Lower lobe of right lung (tissue), 2 donors: Measurements from ENCODE around the gene FAM163A. TPM values are rescaled to one million over a fixed set of nuclear protein-coding genes. Genes with fewer than 3 reads are reported as not detected.
A peak's percentile ranks its signal among the peaks of the same experiment; 100 is the strongest.
"Not testable (repeated sequence)": the region's sequence is repeated elsewhere in the genome, so short reads cannot be mapped to it uniquely, and the experiment has no call there.

Experiments
- ATAC-seq, 2 donors: fragments of 200-7000 bp; cut with Tn5 transposase; one replicate each; pipeline ENCODE4 v1.9.1; 2020 to 2022; ENCODE audit warnings: mild to moderate bottlenecking in 2 of 2, moderate library complexity in 2 of 2
- DNase-seq: peaks from one replicate; pipeline ENCODE4 v3.0.0-alpha.2; 2020
- H3K27ac ChIP-seq: fragments of 200-600 bp; one replicate; pipeline ENCODE4 v1.8.0; 2022
- H3K27me3 ChIP-seq: fragments of 200-600 bp; one replicate; pipeline ENCODE4 v1.8.0; 2022; ENCODE audit warnings: low read depth
- H3K36me3 ChIP-seq: fragments of 200-600 bp; one replicate; pipeline ENCODE4 v1.8.0; 2022; ENCODE audit warnings: mild to moderate bottlenecking
- H3K4me1 ChIP-seq: fragments of 200-600 bp; one replicate; pipeline ENCODE4 v1.8.0; 2022
- H3K4me3 ChIP-seq: fragments of 200-600 bp; one replicate; pipeline ENCODE4 v1.8.0; 2022; ENCODE audit warnings: mild to moderate bottlenecking
- H3K9me3 ChIP-seq: fragments of 200-600 bp; one replicate; pipeline ENCODE4 v1.8.0; 2022
- intact Hi-C: fragments of 100-400 bp; cut with DNase I; formaldehyde crosslinking; loops from one replicate; pipeline ENCODE4 v1.11.0; 2022
- total RNA-seq: library from RNA; stranded (reverse); fragmentation: NEBNext Ultra II Directional; extraction: Animal tissue kit (Norgen Biotek cat#: 25700); gene quantifications from one replicate; pipeline ENCODE4 v1.2.1, GENCODE V29; 2021
- TF ChIP-seq, protein P1 (sequence below): fragments of 200-600 bp; IDR thresholded peaks from one replicate; pipeline ENCODE4 v1.8.0; 2022; ENCODE audit warnings: antibody characterized with exemption, mild to moderate bottlenecking
- donor health status: DM: no; HTN: yes; CAD: no; lungs with severe emphysema.

Gene FAM163A
- total RNA-seq, 1 donor from 2014 or later: not detected

- Histone ChIP-seq H3K27me3 (no peaks in the 10 kb centered on the region), H3K4me3 (no peak overlapping the region), H3K9me3 (no peaks in the 10 kb centered on the region), H3K4me1 (no peaks in the 10 kb centered on the region), H3K36me3 (no peaks in the 10 kb centered on the region), H3K27ac (no peak overlapping the region)
- intact Hi-C loops: no loop called here
- TF ChIP-seq, protein P1, sequence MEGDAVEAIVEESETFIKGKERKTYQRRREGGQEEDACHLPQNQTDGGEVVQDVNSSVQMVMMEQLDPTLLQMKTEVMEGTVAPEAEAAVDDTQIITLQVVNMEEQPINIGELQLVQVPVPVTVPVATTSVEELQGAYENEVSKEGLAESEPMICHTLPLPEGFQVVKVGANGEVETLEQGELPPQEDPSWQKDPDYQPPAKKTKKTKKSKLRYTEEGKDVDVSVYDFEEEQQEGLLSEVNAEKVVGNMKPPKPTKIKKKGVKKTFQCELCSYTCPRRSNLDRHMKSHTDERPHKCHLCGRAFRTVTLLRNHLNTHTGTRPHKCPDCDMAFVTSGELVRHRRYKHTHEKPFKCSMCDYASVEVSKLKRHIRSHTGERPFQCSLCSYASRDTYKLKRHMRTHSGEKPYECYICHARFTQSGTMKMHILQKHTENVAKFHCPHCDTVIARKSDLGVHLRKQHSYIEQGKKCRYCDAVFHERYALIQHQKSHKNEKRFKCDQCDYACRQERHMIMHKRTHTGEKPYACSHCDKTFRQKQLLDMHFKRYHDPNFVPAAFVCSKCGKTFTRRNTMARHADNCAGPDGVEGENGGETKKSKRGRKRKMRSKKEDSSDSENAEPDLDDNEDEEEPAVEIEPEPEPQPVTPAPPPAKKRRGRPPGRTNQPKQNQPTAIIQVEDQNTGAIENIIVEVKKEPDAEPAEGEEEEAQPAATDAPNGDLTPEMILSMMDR: no peak
- DNase-seq (no peak), ATAC-seq (no peak)
Observed at GRCh38 chr1:179825798-179826460, 82.8 kb downstream of the FAM163A start.

- TF ChIP-seq, protein P1: no peak
- Histone ChIP-seq H3K27me3 (no peaks in the 10 kb centered on the region), H3K4me1 (no peaks in the 10 kb centered on the region), H3K27ac (no peak overlapping the region), H3K4me3 (no peak overlapping the region), H3K36me3 (no peaks in the 10 kb centered on the region), H3K9me3 (no peaks in the 10 kb centered on the region)
- DNase-seq (no peak), ATAC-seq (no peak)
- intact Hi-C loops: no loop called here
Observed at GRCh38 chr1:179826626-179827280, 83.7 kb downstream of the FAM163A start.

DNA sequence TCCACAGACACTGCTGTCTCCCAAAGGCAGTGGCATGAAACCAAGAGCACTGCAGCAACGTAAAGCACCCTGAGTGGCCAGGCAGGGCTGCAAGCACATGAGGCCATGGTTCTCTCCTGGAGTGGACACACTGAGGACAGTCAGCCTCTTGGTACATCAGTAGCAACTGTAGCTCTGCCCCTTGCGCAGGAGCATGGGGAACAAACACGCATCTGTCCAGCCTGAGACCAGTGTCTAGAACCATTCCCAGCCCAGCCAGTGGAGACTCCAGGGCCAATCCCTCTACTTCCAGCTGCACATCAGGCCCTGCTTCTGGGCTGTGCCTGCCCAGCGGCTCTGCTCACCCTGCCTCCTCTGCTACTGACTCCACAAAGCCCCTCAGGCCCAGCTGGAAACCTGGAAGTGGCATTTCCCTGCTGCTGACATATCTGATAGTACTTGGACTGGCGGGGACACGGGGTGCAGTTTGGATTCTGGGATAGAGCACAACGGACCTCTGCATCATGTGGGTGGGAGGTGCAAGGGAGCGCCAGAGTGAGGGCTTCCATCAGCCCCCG is 85.5 kb downstream of the FAM163A start:
- intact Hi-C loops: no loop called here

GRCh38 chr1:179831225-179831624 is 88.1 kb downstream of the FAM163A start:
- intact Hi-C loops: no loop called here
- TF ChIP-seq, protein P1: no peak
- Histone ChIP-seq H3K36me3 (peaks cover 6% of the 10 kb centered on the region), H3K27me3 (no peaks in the 10 kb centered on the region), H3K27ac (no peak overlapping the region), H3K4me3 (no peak overlapping the region), H3K4me1 (no peaks in the 10 kb centered on the region), H3K9me3 (no peaks in the 10 kb centered on the region)
- ATAC-seq (peak; percentile 14 to 66), DNase-seq (no peak)

More for the DNA sequence above, 85.5 kb downstream of the FAM163A start:
- no peak for DNase-seq
- no peaks in the 10 kb centered on the region for H3K4me1 ChIP-seq
- TF ChIP-seq, protein P1: no peak
- no peaks in the 10 kb centered on the region for H3K9me3 ChIP-seq
- H3K4me3 ChIP-seq: no peak overlapping the region
- H3K27ac ChIP-seq: no peak overlapping the region
- no peaks in the 10 kb centered on the region for H3K27me3 ChIP-seq
- H3K36me3 ChIP-seq: no peaks in the 10 kb centered on the region
- ATAC-seq: no peak

GRCh38 chr1:179831852-179832699 is 89.0 kb downstream of the FAM163A start:
- no peak for DNase-seq
- intact Hi-C loops: no loop called here
- peak in 1 of 2 donors; percentile 11 for ATAC-seq
- TF ChIP-seq, protein P1: no peak
- H3K27me3 ChIP-seq: no peaks in the 10 kb centered on the region
- H3K36me3 ChIP-seq: peaks cover 6% of the 10 kb centered on the region
- H3K4me1 ChIP-seq: no peaks in the 10 kb centered on the region
- no peak overlapping the region for H3K4me3 ChIP-seq
- H3K9me3 ChIP-seq: no peaks in the 10 kb centered on the region
- no peak overlapping the region for H3K27ac ChIP-seq

DNA sequence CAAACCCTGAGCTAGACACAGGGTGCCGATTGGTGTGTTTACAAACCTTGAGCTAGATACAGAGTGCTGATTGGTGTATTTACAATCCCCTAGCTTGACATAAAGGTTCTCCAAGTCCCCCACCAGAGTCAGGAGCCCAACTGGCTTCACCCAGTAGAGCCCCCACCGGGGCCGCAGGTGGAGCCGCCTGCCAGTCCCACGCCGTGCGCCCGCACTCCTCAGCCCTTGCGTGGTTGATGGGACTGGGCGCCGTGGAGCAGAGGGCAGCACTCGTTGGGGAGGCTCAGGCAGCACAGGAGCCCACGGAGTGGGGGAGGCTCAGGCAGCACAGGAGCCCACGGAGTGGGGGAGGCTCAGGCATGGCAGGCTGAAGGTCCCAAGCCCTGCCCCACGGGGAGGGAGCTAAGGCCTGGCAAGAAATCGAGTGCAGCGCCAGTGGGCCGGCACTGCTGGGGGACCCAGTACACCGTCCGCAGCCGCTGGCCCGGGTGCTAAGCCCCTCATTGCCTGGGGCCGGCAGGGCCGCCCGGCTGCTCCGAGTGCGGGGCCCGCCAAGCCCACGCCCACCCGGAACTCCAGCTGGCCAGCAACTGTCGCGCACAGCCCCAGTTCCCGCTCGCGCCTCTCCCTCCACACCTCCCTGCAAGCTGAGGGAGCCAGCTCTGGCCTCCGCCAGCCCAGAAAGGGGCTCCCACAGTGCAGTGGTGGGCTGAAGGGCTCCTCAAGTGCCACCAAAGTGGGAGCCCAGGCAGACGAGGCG is 93.8 kb downstream of the FAM163A start:
- H3K36me3 ChIP-seq: peaks cover 24% of the 10 kb centered on the region
- ATAC-seq, H3K27me3 ChIP-seq, DNase-seq, H3K4me1 ChIP-seq, H3K9me3 ChIP-seq, H3K4me3 ChIP-seq, H3K27ac ChIP-seq, intact Hi-C loops: not testable (repeated sequence)
